ENCODE results near the gene LMAN2. TPM values are rescaled to one million over a fixed set of nuclear protein-coding genes. Genes with fewer than 3 reads are reported as not detected.

Gene LMAN2
- 115 TPM for total RNA-seq

GRCh38 chr5:177351392-177352329 is at the start of gene LMAN2:
LMAN2 (minus strand) TSS chr5:177351668; CDS start chr5:177351647, 21 bp downstream.
- Histone ChIP-seq H3K4me3 (ENCODE audit: low read length) (peak within 1 kb of the TSS; percentile 66), H3K27me3 (ENCODE audit: insufficient read depth, low read length) (no peaks in the 10 kb centered on the region), H3K4me1 (ENCODE audit: insufficient read depth, low read length) (peaks cover 87% of the 10 kb centered on the region), H3K9me3 (ENCODE audit: low read depth, low read length) (no peaks in the 10 kb centered on the region)

GRCh38 chr5:177399997-177400868 is 48.8 kb upstream of the LMAN2 start, which contains the start of gene PFN3:
PFN3 (minus strand) TSS chr5:177400661; CDS start chr5:177400576, 85 bp downstream.
- Histone ChIP-seq H3K4me3 (ENCODE audit: low read length) (no peak within 1 kb of the TSS), H3K4me1 (ENCODE audit: insufficient read depth, low read length) (peaks cover 33% of the 10 kb centered on the region), H3K27me3 (ENCODE audit: insufficient read depth, low read length) (peaks cover 44% of the 10 kb centered on the region), H3K9me3 (ENCODE audit: low read depth, low read length) (no peaks in the 10 kb centered on the region)

- Histone ChIP-seq H3K4me1 (ENCODE audit: insufficient read depth, low read length) (peaks cover 23% of the 10 kb centered on the region), H3K9me3 (ENCODE audit: low read depth, low read length) (no peaks in the 10 kb centered on the region)
Measured at GRCh38 chr5:177397875-177398390, 46.5 kb upstream of the LMAN2 start.

GRCh38 chr5:177396807-177397206 is 45.3 kb upstream of the LMAN2 start:
- H3K4me3 ChIP-seq (ENCODE audit: low read length): no peak overlapping the region
- H3K9me3 ChIP-seq (ENCODE audit: low read depth, low read length): no peaks in the 10 kb centered on the region
- H3K4me1 ChIP-seq (ENCODE audit: insufficient read depth, low read length): peaks cover 17% of the 10 kb centered on the region
- H3K27me3 ChIP-seq (ENCODE audit: insufficient read depth, low read length): peaks cover 26% of the 10 kb centered on the region

More at GRCh38 chr5:177397875-177398390, 46.5 kb upstream of the LMAN2 start:
- Histone ChIP-seq H3K27me3 (ENCODE audit: insufficient read depth, low read length) (peaks cover 37% of the 10 kb centered on the region), H3K4me3 (ENCODE audit: low read length) (no peak overlapping the region)

- H3K9me3 ChIP-seq (ENCODE audit: low read depth, low read length): no peaks in the 10 kb centered on the region
- H3K27me3 ChIP-seq (ENCODE audit: insufficient read depth, low read length): peaks cover 18% of the 10 kb centered on the region
- no peak overlapping the region for H3K4me3 ChIP-seq (ENCODE audit: low read length)
- H3K4me1 ChIP-seq (ENCODE audit: insufficient read depth, low read length): peaks cover 17% of the 10 kb centered on the region
Measured at GRCh38 chr5:177396078-177396477, 44.6 kb upstream of the LMAN2 start.

GRCh38 chr5:177393990-177394389 is 42.5 kb upstream of the LMAN2 start:
- Histone ChIP-seq H3K9me3 (ENCODE audit: low read depth, low read length) (no peaks in the 10 kb centered on the region), H3K4me1 (ENCODE audit: insufficient read depth, low read length) (peaks cover 37% of the 10 kb centered on the region), H3K27me3 (ENCODE audit: insufficient read depth, low read length) (no peaks in the 10 kb centered on the region), H3K4me3 (ENCODE audit: low read length) (no peak overlapping the region)

- Histone ChIP-seq H3K4me3 (ENCODE audit: low read length) (no peak overlapping the region), H3K27me3 (ENCODE audit: insufficient read depth, low read length) (no peaks in the 10 kb centered on the region), H3K9me3 (ENCODE audit: low read depth, low read length) (no peaks in the 10 kb centered on the region), H3K4me1 (ENCODE audit: insufficient read depth, low read length) (peaks cover 44% of the 10 kb centered on the region)
Measured at GRCh38 chr5:177393206-177393765, 41.8 kb upstream of the LMAN2 start.

GRCh38 chr5:177392765-177393164 is 41.3 kb upstream of the LMAN2 start:
- Histone ChIP-seq H3K4me3 (ENCODE audit: low read length) (no peak overlapping the region), H3K27me3 (ENCODE audit: insufficient read depth, low read length) (no peaks in the 10 kb centered on the region), H3K9me3 (ENCODE audit: low read depth, low read length) (no peaks in the 10 kb centered on the region), H3K4me1 (ENCODE audit: insufficient read depth, low read length) (peaks cover 48% of the 10 kb centered on the region)

GRCh38 chr5:177390363-177391300 is 39.2 kb upstream of the LMAN2 start:
- Histone ChIP-seq H3K4me3 (ENCODE audit: low read length) (no peak overlapping the region), H3K9me3 (ENCODE audit: low read depth, low read length) (no peaks in the 10 kb centered on the region), H3K27me3 (ENCODE audit: insufficient read depth, low read length) (no peaks in the 10 kb centered on the region), H3K4me1 (ENCODE audit: insufficient read depth, low read length) (peaks cover 50% of the 10 kb centered on the region)

- Histone ChIP-seq H3K9me3 (ENCODE audit: low read depth, low read length) (no peaks in the 10 kb centered on the region), H3K4me3 (ENCODE audit: low read length) (no peak overlapping the region), H3K4me1 (ENCODE audit: insufficient read depth, low read length) (peaks cover 57% of the 10 kb centered on the region), H3K27me3 (ENCODE audit: insufficient read depth, low read length) (no peaks in the 10 kb centered on the region)
Measured at GRCh38 chr5:177389241-177390169, 38.0 kb upstream of the LMAN2 start.

- no peaks in the 10 kb centered on the region for H3K27me3 ChIP-seq (ENCODE audit: insufficient read depth, low read length)
- no peak overlapping the region for H3K4me3 ChIP-seq (ENCODE audit: low read length)
- H3K9me3 ChIP-seq (ENCODE audit: low read depth, low read length): no peaks in the 10 kb centered on the region
- H3K4me1 ChIP-seq (ENCODE audit: insufficient read depth, low read length): peaks cover 51% of the 10 kb centered on the region
Measured at GRCh38 chr5:177388521-177389052, 37.1 kb upstream of the LMAN2 start.

GRCh38 chr5:177387405-177387804 is 35.9 kb upstream of the LMAN2 start:
- H3K27me3 ChIP-seq (ENCODE audit: insufficient read depth, low read length): no peaks in the 10 kb centered on the region
- no peak overlapping the region for H3K4me3 ChIP-seq (ENCODE audit: low read length)
- peaks cover 40% of the 10 kb centered on the region for H3K4me1 ChIP-seq (ENCODE audit: insufficient read depth, low read length)
- H3K9me3 ChIP-seq (ENCODE audit: low read depth, low read length): no peaks in the 10 kb centered on the region

- Histone ChIP-seq H3K4me1 (ENCODE audit: insufficient read depth, low read length) (peaks cover 40% of the 10 kb centered on the region), H3K27me3 (ENCODE audit: insufficient read depth, low read length) (no peaks in the 10 kb centered on the region), H3K4me3 (ENCODE audit: low read length) (no peak overlapping the region), H3K9me3 (ENCODE audit: low read depth, low read length) (no peaks in the 10 kb centered on the region)
Measured at GRCh38 chr5:177386542-177386941, 35.1 kb upstream of the LMAN2 start.

All from mononuclear cell (primary cell).